GM04504 (cell line): ENCODE data around the gene ADGRA1.
"Not testable (repeated sequence)": the region's sequence is repeated elsewhere in the genome, so short reads cannot be mapped to it uniquely, and the experiment has no call there.

ENCODE experiments used
- DNase-seq: peaks from one replicate; pipeline ENCODE4 v3.0.0-alpha.2; 2012; ENCODE audit warnings: low read depth

Gene ADGRA1

GRCh38 chr10:133096616-133097269 lies 9.0 kb downstream of the ADGRA1 start:
- no peak for DNase-seq

- no peak for DNase-seq
These were observed 9.7 kb downstream of the ADGRA1 start for GRCh38 chr10:133097418-133097817.

- no peak for DNase-seq
These were observed 10.2 kb downstream of the ADGRA1 start for GRCh38 chr10:133097961-133098360.

GRCh38 chr10:133098426-133099124 lies 10.9 kb downstream of the ADGRA1 start:
- no peak for DNase-seq

GRCh38 chr10:133099571-133099970 lies 11.8 kb downstream of the ADGRA1 start:
- no peak for DNase-seq

- no peak for DNase-seq
These were observed 12.5 kb downstream of the ADGRA1 start for GRCh38 chr10:133100186-133100585.

- DNase-seq = no peak
These were observed 13.1 kb downstream of the ADGRA1 start for GRCh38 chr10:133100706-133101415.

GRCh38 chr10:133101416-133101810 lies 13.7 kb downstream of the ADGRA1 start:
- no peak for DNase-seq

GRCh38 chr10:133102415-133103095 lies 14.8 kb downstream of the ADGRA1 start:
- DNase-seq = no peak

- no peak for DNase-seq
These were observed 15.7 kb downstream of the ADGRA1 start for GRCh38 chr10:133103311-133103910.

GRCh38 chr10:133104068-133104962 lies 16.6 kb downstream of the ADGRA1 start:
- DNase-seq = no peak

- DNase-seq = no peak
These were observed 17.4 kb downstream of the ADGRA1 start for GRCh38 chr10:133104963-133105640.

- DNase-seq = no peak
These were observed 18.1 kb downstream of the ADGRA1 start for GRCh38 chr10:133105686-133106390.

GRCh38 chr10:133106516-133106915 lies 18.8 kb downstream of the ADGRA1 start:
- no peak for DNase-seq

- no peak for DNase-seq
These were observed 19.7 kb downstream of the ADGRA1 start for GRCh38 chr10:133107442-133107841.

- DNase-seq = no peak
These were observed 22.0 kb downstream of the ADGRA1 start for GRCh38 chr10:133109711-133110110.

- no peak for DNase-seq
These were observed 22.4 kb downstream of the ADGRA1 start for GRCh38 chr10:133110133-133110532.

GRCh38 chr10:133110609-133111275 lies 23.0 kb downstream of the ADGRA1 start:
- no peak for DNase-seq

GRCh38 chr10:133111640-133112039 lies 23.9 kb downstream of the ADGRA1 start:
- not testable (repeated sequence) for DNase-seq
